DND-41 (cell line): Measurements from ENCODE around the gene EXTL2.
"Not testable (repeated sequence)": the region's sequence is repeated elsewhere in the genome, so short reads cannot be mapped to it uniquely, and the experiment has no call there.

Experiments used
- ATAC-seq: fragments of 200-7000 bp; cut with Tn5 transposase; 3 replicates; pipeline ENCODE4 v1.9.1; 2021; ENCODE audit warnings: low read depth; ENCODE audit not compliant: insufficient read depth
- DNase-seq: peaks from one replicate; pipeline ENCODE4 v3.0.0-alpha.2; 2020
- H2AFZ ChIP-seq: 2 replicates; pipeline ENCODE4 v1.6.0; 2012; ENCODE audit warnings: low read depth, low read length
- H3K27ac ChIP-seq: 2 replicates; pipeline ENCODE4 v1.5.1; 2012; ENCODE audit warnings: low read length, inconsistent platforms
- H3K27me3 ChIP-seq: fragments of 200-600 bp; sonication (generic); 2 replicates; pipeline ENCODE4 v1.6.0; 2012; ENCODE audit warnings: low read length, mild to moderate bottlenecking, inconsistent platforms; ENCODE audit not compliant: insufficient read depth, poor library complexity
- H3K36me3 ChIP-seq: 2 replicates; pipeline ENCODE4 v1.5.1; 2012; ENCODE audit warnings: low read length, inconsistent platforms; ENCODE audit not compliant: insufficient read depth
- H3K4me1 ChIP-seq: 2 replicates; pipeline ENCODE4 v1.5.1; 2012; ENCODE audit warnings: mild to moderate bottlenecking, low read length; ENCODE audit not compliant: insufficient read depth
- H3K4me2 ChIP-seq: 2 replicates; pipeline ENCODE4 v1.6.0; 2012; ENCODE audit warnings: mild to moderate bottlenecking, moderate library complexity, low read length, inconsistent platforms; ENCODE audit not compliant: insufficient read depth
- H3K4me3 ChIP-seq, 2 experiments: fragments of 200-600 bp in 1 of 2; shearing (Covaris generic) in 1 of 2; 2 replicates each; pipeline ENCODE4 v1.5.1; 2012 to 2016; ENCODE audit warnings: inconsistent platforms in 2 of 2, low read length in 2 of 2, mild to moderate bottlenecking in 2 of 2, low read depth in 1 of 2, moderate library complexity in 1 of 2
- H3K79me2 ChIP-seq: 2 replicates; pipeline ENCODE4 v1.6.0; 2012; ENCODE audit warnings: low read length, inconsistent platforms; ENCODE audit not compliant: insufficient read depth
- H3K9ac ChIP-seq: 2 replicates; pipeline ENCODE4 v1.6.0; 2012; ENCODE audit warnings: low read depth, mild to moderate bottlenecking, inconsistent platforms, low read length, moderate library complexity
- H3K9me3 ChIP-seq: 2 replicates; pipeline ENCODE4 v1.5.1; 2012; ENCODE audit warnings: low read length, moderate library complexity, mild to moderate bottlenecking, inconsistent platforms; ENCODE audit not compliant: insufficient read depth, severe bottlenecking
- H4K20me1 ChIP-seq: 2 replicates; pipeline ENCODE4 v1.6.0; 2012; ENCODE audit warnings: low read length; ENCODE audit not compliant: insufficient read depth
- EZH2 ChIP-seq: IDR thresholded peaks from 3 replicates; pipeline ENCODE4 v1.6.1; 2012; ENCODE audit warnings: borderline replicate concordance, low read depth, mild to moderate bottlenecking, moderate library complexity, low read length, inconsistent platforms; ENCODE audit not compliant: severe bottlenecking
- TF ChIP-seq, protein P1 (sequence below): IDR thresholded peaks from 2 replicates; pipeline ENCODE4 v1.5.1; 2012; ENCODE audit warnings: borderline replicate concordance, low read length, moderate library complexity, mild to moderate bottlenecking; ENCODE audit not compliant: poor library complexity, severe bottlenecking; ENCODE audit errors: extremely low read depth

Gene EXTL2

DNA sequence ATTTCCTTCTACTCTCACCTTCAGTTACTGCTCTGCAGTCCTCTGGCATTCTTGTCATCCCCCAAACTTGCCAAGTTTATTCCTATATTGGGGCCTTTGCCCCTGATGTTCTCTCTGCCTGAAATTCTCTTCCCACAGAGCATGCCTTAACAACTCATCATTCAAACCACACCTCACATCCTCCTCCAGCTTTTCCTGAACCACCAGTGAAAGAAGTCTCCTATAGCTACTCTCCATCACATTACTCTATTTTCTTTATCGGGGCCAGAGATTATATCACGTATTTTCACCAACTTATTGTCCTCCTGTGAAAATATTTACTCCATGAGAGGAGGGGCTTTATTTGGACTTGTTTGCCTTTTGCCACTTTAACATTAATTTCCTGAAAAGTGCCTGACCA, 32.1 kb downstream of the EXTL2 start:
- Histone ChIP-seq H3K4me1 (no peaks in the 10 kb centered on the region), H3K36me3 (no peaks in the 10 kb centered on the region), H3K4me3 (no peak overlapping the region), H3K4me2 (no peak overlapping the region), H2AFZ (no peak overlapping the region), H3K79me2 (no peaks in the 10 kb centered on the region), H4K20me1 (no peaks in the 10 kb centered on the region), H3K27ac (no peak overlapping the region), H3K9ac (no peak overlapping the region), H3K27me3 (no peaks in the 10 kb centered on the region), H3K9me3 (no peaks in the 10 kb centered on the region)
- ATAC-seq, result no peak
- TF ChIP-seq, protein P1, sequence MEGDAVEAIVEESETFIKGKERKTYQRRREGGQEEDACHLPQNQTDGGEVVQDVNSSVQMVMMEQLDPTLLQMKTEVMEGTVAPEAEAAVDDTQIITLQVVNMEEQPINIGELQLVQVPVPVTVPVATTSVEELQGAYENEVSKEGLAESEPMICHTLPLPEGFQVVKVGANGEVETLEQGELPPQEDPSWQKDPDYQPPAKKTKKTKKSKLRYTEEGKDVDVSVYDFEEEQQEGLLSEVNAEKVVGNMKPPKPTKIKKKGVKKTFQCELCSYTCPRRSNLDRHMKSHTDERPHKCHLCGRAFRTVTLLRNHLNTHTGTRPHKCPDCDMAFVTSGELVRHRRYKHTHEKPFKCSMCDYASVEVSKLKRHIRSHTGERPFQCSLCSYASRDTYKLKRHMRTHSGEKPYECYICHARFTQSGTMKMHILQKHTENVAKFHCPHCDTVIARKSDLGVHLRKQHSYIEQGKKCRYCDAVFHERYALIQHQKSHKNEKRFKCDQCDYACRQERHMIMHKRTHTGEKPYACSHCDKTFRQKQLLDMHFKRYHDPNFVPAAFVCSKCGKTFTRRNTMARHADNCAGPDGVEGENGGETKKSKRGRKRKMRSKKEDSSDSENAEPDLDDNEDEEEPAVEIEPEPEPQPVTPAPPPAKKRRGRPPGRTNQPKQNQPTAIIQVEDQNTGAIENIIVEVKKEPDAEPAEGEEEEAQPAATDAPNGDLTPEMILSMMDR, result no peak
- TF ChIP-seq EZH2, result no peak
- DNase-seq, result no peak

DNA sequence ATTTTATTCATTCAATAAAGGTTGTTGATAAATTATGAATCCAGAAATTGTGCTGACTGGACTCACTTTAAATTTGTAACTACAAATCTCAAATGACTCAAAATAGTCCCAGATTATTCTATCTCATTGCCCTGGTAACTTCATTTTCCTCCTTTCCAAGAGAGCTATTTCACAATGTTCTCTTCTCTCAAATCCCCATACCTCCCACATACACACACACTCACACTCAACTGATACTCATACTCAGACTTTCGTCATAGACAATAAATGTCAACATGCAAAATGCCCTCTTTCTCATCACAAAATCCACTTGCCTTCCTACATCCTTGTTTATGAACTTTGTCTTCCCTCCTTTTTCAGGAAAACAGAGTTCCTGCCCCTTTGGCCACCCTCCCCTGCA, 33.3 kb downstream of the EXTL2 start:
- no peak for TF ChIP-seq EZH2
- TF ChIP-seq, protein P1, result no peak
- Histone ChIP-seq H3K27ac (no peak overlapping the region), H4K20me1 (no peaks in the 10 kb centered on the region), H3K9me3 (no peaks in the 10 kb centered on the region), H3K36me3 (no peaks in the 10 kb centered on the region), H3K4me2 (no peak overlapping the region), H3K79me2 (no peaks in the 10 kb centered on the region), H2AFZ (no peak overlapping the region), H3K9ac (no peak overlapping the region), H3K4me1 (no peaks in the 10 kb centered on the region), H3K27me3 (no peaks in the 10 kb centered on the region), H3K4me3 (no peak overlapping the region)
- no peak for ATAC-seq
- no peak for DNase-seq

DNA sequence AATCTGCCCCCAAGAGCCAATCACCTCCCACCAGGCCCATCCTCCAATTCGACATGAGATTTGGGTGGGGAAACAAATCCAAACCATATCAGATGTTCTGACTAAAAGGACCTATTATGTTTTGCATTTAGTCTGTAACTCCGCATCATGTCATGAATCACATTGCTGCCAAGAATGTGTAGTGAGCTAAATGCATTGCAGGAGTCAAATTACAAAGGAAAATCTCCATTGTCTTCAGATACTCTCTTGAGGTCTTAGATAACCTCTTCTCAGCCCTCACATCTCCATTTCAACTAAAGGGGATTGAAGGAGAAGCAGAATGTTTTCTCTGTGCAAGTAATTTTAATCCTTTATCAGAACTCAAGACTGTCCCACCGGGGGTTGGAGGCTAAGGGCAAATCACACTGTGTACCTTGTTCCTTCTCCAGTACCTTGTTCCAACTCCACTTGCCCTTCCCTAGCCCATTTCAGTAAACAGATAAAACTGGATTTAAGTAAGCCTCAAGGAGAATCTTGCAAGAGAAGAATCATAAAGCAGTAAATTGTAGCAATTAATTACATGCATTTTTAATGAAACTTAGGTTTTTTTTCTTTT, 34.1 kb downstream of the EXTL2 start:
- DNase-seq, result no peak

DNA sequence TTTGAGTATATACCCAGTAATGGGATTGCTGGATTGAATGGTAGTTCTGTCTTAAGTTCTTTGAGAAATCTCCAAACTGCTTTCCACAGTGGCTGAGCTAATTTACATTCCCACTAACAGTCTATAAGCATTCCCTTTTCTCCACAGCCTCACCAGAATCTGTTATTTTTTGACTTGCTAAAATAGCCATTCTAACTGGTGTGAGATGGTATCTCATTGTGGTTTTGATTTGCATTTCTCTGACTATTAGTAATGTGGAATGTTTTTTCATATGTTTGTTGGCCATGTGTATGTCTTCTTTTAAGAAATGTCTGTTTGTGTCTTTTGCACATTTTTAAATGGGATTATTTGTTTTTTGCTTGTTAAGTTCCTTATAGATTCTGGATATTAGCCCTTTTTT, 39.5 kb downstream of the EXTL2 start:
- H3K27me3 ChIP-seq, H3K27ac ChIP-seq, DNase-seq, H3K9ac ChIP-seq, H3K79me2 ChIP-seq, H3K4me1 ChIP-seq, H2AFZ ChIP-seq, ATAC-seq, H4K20me1 ChIP-seq, H3K4me2 ChIP-seq, H3K4me3 ChIP-seq, H3K36me3 ChIP-seq, H3K9me3 ChIP-seq: not testable (repeated sequence)

More for the DNA sequence above, 34.1 kb downstream of the EXTL2 start:
- Histone ChIP-seq H3K4me1 (no peaks in the 10 kb centered on the region), H4K20me1 (no peaks in the 10 kb centered on the region), H3K4me3 (no peak overlapping the region), H3K36me3 (no peaks in the 10 kb centered on the region), H3K27me3 (no peaks in the 10 kb centered on the region), H2AFZ (no peak overlapping the region), H3K27ac (no peak overlapping the region), H3K9me3 (no peaks in the 10 kb centered on the region), H3K79me2 (no peaks in the 10 kb centered on the region), H3K9ac (no peak overlapping the region), H3K4me2 (no peak overlapping the region)
- no peak for ATAC-seq
- TF ChIP-seq, protein P1, result no peak
- TF ChIP-seq EZH2, result no peak
